K562 (cell line): ENCODE measurements around the gene BTBD2. TPM values are rescaled to one million over a fixed set of nuclear protein-coding genes. Genes with fewer than 3 reads are reported as not detected.

Source experiments
- ATF6 ChIP-seq: sonication (generic); formaldehyde crosslinking; IDR thresholded peaks from 2 replicates; pipeline ENCODE4 v1.4.0; 2020; ENCODE audit warnings: mild to moderate bottlenecking, missing genetic modification reagents
- CHAMP1 ChIP-seq: fragments of 450-650 bp; IDR thresholded peaks from 2 replicates; pipeline ENCODE4 v1.6.1; 2016; ENCODE audit warnings: mild to moderate bottlenecking
- OTX1 ChIP-seq: fragments of 450-650 bp; formaldehyde crosslinking; IDR thresholded peaks from 2 replicates; pipeline ENCODE4 v1.4.0; 2022; ENCODE audit warnings: mild to moderate bottlenecking
- PREB ChIP-seq: sonication (generic); formaldehyde crosslinking; IDR thresholded peaks from 2 replicates; pipeline ENCODE4 v1.8.1; 2023; ENCODE audit warnings: mild to moderate bottlenecking, missing genetic modification reagents
- SAFB ChIP-seq: fragments of 200-400 bp; formaldehyde crosslinking; IDR thresholded peaks from 2 replicates; pipeline ENCODE4 v1.6.1; 2017; ENCODE audit warnings: low read depth, low read length, borderline replicate concordance
- SRSF9 ChIP-seq: fragments of 200-400 bp; formaldehyde crosslinking; IDR thresholded peaks from 2 replicates; pipeline ENCODE4 v1.6.1; 2017; ENCODE audit warnings: low read depth, low read length, borderline replicate concordance
- ZBED1 ChIP-seq: IDR thresholded peaks from 2 replicates; pipeline ENCODE4 v1.6.1; 2014
- ZFP30 ChIP-seq: fragments of 250-450 bp; sonication (Bioruptor Pico); IDR thresholded peaks from 2 replicates; pipeline ENCODE4 v1.8.0; 2022; ENCODE audit warnings: moderate library complexity, mild to moderate bottlenecking, inconsistent platforms, borderline replicate concordance
- ZNF143 ChIP-seq: sonication (generic); formaldehyde crosslinking; IDR thresholded peaks from 2 replicates; pipeline ENCODE4 v1.9.0; 2022; ENCODE audit warnings: mild to moderate bottlenecking, missing genetic modification reagents
- ZNF668 ChIP-seq: fragments of 250-450 bp; sonication (Bioruptor Pico); IDR thresholded peaks from 2 replicates; pipeline ENCODE4 v1.8.0; 2022; ENCODE audit warnings: mild to moderate bottlenecking, inconsistent platforms
- polyA plus RNA-seq, 8 experiments: library from polyadenylated mRNA; depleted of rRNA in 4 of 8; stranded (reverse) in 5 of 8; unstranded in 3 of 8; fragments of >200 nt; fragmentation: Nextera tagmentation in 2 of 8; fragmentation: Illumina TruSeq in 1 of 8; extraction: Ambion mirVana in 2 of 8; extraction: Trizol in 1 of 8; gene quantifications; 2 replicates each; pipeline versions ENCODE4 v1.2.1 to v1.2.3, GENCODE V29; 2011 to 2014; ENCODE audit warnings: inconsistent platforms in 1 of 8, missing spikeins in 1 of 8
- total RNA-seq, 7 experiments: library from RNA; depleted of rRNA in 6 of 7; stranded (reverse); fragments of >200 nt in 6 of 7; fragmentation: Illumina TruSeq in 2 of 7; extraction: Trizol in 2 of 7; gene quantifications; 2 replicates each; pipeline versions ENCODE4 v1.2.1 to v1.2.3, GENCODE V29; 2011 to 2021; ENCODE audit warnings: low replicate concordance in 1 of 7
- TF ChIP-seq, protein P1 (sequence below): IDR thresholded peaks from 3 replicates; pipeline ENCODE4 v1.6.1; 2011; ENCODE audit warnings: borderline replicate concordance, mild to moderate bottlenecking, moderate library complexity; ENCODE audit not compliant: insufficient read length; ENCODE audit errors: extremely low read depth
- TF ChIP-seq, protein P2 (sequence below): sonication (generic); formaldehyde crosslinking; IDR thresholded peaks from 2 replicates; pipeline ENCODE4 v1.8.1; 2022; ENCODE audit warnings: missing genetic modification reagents
- TF ChIP-seq, protein P3 (sequence below): sonication (generic); formaldehyde crosslinking; IDR thresholded peaks from 2 replicates; pipeline ENCODE4 v1.9.0; 2022; ENCODE audit warnings: mild to moderate bottlenecking, missing genetic modification reagents
- TF ChIP-seq, protein P4 (sequence below): fragments of 450-650 bp; formaldehyde crosslinking; IDR thresholded peaks from 2 replicates; pipeline ENCODE4 v1.4.0; 2022; ENCODE audit warnings: mild to moderate bottlenecking, moderate library complexity

Gene BTBD2
- total and polyA plus RNA-seq, 9 of the 15 experiments (the other 6 are each of a cell fraction or from before 2014, with no cell fraction given) = 0.10 to 15.6 (median 6.9) TPM

- TF ChIP-seq, protein P1, sequence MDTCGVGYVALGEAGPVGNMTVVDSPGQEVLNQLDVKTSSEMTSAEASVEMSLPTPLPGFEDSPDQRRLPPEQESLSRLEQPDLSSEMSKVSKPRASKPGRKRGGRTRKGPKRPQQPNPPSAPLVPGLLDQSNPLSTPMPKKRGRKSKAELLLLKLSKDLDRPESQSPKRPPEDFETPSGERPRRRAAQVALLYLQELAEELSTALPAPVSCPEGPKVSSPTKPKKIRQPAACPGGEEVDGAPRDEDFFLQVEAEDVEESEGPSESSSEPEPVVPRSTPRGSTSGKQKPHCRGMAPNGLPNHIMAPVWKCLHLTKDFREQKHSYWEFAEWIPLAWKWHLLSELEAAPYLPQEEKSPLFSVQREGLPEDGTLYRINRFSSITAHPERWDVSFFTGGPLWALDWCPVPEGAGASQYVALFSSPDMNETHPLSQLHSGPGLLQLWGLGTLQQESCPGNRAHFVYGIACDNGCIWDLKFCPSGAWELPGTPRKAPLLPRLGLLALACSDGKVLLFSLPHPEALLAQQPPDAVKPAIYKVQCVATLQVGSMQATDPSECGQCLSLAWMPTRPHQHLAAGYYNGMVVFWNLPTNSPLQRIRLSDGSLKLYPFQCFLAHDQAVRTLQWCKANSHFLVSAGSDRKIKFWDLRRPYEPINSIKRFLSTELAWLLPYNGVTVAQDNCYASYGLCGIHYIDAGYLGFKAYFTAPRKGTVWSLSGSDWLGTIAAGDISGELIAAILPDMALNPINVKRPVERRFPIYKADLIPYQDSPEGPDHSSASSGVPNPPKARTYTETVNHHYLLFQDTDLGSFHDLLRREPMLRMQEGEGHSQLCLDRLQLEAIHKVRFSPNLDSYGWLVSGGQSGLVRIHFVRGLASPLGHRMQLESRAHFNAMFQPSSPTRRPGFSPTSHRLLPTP = no peak
- no peak for TF ChIP-seq SAFB
- no peak for TF ChIP-seq ZNF668
- no peak for TF ChIP-seq SRSF9
- TF ChIP-seq, protein P2, sequence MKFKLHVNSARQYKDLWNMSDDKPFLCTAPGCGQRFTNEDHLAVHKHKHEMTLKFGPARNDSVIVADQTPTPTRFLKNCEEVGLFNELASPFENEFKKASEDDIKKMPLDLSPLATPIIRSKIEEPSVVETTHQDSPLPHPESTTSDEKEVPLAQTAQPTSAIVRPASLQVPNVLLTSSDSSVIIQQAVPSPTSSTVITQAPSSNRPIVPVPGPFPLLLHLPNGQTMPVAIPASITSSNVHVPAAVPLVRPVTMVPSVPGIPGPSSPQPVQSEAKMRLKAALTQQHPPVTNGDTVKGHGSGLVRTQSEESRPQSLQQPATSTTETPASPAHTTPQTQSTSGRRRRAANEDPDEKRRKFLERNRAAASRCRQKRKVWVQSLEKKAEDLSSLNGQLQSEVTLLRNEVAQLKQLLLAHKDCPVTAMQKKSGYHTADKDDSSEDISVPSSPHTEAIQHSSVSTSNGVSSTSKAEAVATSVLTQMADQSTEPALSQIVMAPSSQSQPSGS (CRISPR knock-in tag) = no peak
- no peak for TF ChIP-seq PREB (CRISPR knock-in tag)
- TF ChIP-seq, protein P3, sequence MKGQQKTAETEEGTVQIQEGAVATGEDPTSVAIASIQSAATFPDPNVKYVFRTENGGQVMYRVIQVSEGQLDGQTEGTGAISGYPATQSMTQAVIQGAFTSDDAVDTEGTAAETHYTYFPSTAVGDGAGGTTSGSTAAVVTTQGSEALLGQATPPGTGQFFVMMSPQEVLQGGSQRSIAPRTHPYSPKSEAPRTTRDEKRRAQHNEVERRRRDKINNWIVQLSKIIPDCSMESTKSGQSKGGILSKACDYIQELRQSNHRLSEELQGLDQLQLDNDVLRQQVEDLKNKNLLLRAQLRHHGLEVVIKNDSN (CRISPR knock-in tag) = no peak
- TF ChIP-seq OTX1 = peak; percentile 89
- no peak for TF ChIP-seq ATF6 (CRISPR knock-in tag)
- no peak for TF ChIP-seq ZFP30
- no peak for TF ChIP-seq CHAMP1
- no peak for TF ChIP-seq ZBED1
- TF ChIP-seq, protein P4, sequence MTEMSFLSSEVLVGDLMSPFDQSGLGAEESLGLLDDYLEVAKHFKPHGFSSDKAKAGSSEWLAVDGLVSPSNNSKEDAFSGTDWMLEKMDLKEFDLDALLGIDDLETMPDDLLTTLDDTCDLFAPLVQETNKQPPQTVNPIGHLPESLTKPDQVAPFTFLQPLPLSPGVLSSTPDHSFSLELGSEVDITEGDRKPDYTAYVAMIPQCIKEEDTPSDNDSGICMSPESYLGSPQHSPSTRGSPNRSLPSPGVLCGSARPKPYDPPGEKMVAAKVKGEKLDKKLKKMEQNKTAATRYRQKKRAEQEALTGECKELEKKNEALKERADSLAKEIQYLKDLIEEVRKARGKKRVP (CRISPR knock-in tag) = 0 out of 2 replicates have a peak, but pooled peaks have one; percentile 6
- no peak for TF ChIP-seq ZNF143 (CRISPR knock-in tag)
These were observed 40.7 kb upstream of the BTBD2 start (continued) for GRCh38 chr19:2055931-2056836.
